GM18502 (cell line): ENCODE results near the gene TAS2R60.
"Not testable (repeated sequence)": the region's sequence is repeated elsewhere in the genome, so short reads cannot be mapped to it uniquely, and the experiment has no call there.

Source experiments
- ATAC-seq: cut with Tn5 transposase; IDR thresholded peaks from one replicate; pipeline ENCODE4 v1.9.1; 2021; ENCODE audit warnings: mild to moderate bottlenecking; ENCODE audit not compliant: unreplicated experiment, poor library complexity

Gene TAS2R60

GRCh38 chr7:143463556-143463955 is 20.3 kb downstream of the TAS2R60 start:
- ATAC-seq: no peak

GRCh38 chr7:143463957-143464356 is 20.7 kb downstream of the TAS2R60 start:
- no peak for ATAC-seq

- no peak for ATAC-seq
Observed at GRCh38 chr7:143467724-143468123, 24.5 kb downstream of the TAS2R60 start.

- not testable (repeated sequence) for ATAC-seq
Observed at GRCh38 chr7:143472071-143472689, 28.9 kb downstream of the TAS2R60 start.

GRCh38 chr7:143477501-143478150 is 34.4 kb downstream of the TAS2R60 start, which contains the start of gene TAS2R41:
Gene TAS2R41, plus strand, starts transcription at chr7:143477873. Its CDS starts 0 bp downstream, at chr7:143477873.
- no peak for ATAC-seq

- ATAC-seq: no peak
Observed at GRCh38 chr7:143479055-143479766, 36.0 kb downstream of the TAS2R60 start.

- no peak for ATAC-seq
Observed at GRCh38 chr7:143480501-143480900, 37.2 kb downstream of the TAS2R60 start.

- ATAC-seq: no peak
Observed at GRCh38 chr7:143484119-143484518, 40.9 kb downstream of the TAS2R60 start.

GRCh38 chr7:143485094-143485493 is 41.8 kb downstream of the TAS2R60 start:
- ATAC-seq: no peak

- no peak for ATAC-seq
Observed at GRCh38 chr7:143485500-143485899, 42.2 kb downstream of the TAS2R60 start.

GRCh38 chr7:143486266-143486665 is 43.0 kb downstream of the TAS2R60 start:
- not testable (repeated sequence) for ATAC-seq

- no peak for ATAC-seq
Observed at GRCh38 chr7:143487061-143487460, 43.8 kb downstream of the TAS2R60 start.

- ATAC-seq: no peak
Observed at GRCh38 chr7:143487566-143487965, 44.3 kb downstream of the TAS2R60 start.

GRCh38 chr7:143490717-143491306 is 47.6 kb downstream of the TAS2R60 start:
- ATAC-seq: no peak

GRCh38 chr7:143492043-143492471 is 48.8 kb downstream of the TAS2R60 start:
- ATAC-seq: peak; percentile 62

- ATAC-seq: peak; percentile 9
Observed at GRCh38 chr7:143492799-143493739, 49.8 kb downstream of the TAS2R60 start.

GRCh38 chr7:143493751-143494150 is 50.5 kb downstream of the TAS2R60 start:
- ATAC-seq: peak; percentile 45
